Measurements from ENCODE around the gene TRPV3. TPM values are rescaled to one million over a fixed set of nuclear protein-coding genes. Genes with fewer than 3 reads are reported as not detected.

TRPV3 gene
- total and polyA plus RNA-seq, 2 of the 8 experiments (the other 6 are each of a cell fraction or from before 2014, with no cell fraction given) = 0.56 to 1.0 TPM

- no peak for TF ChIP-seq NANOG (IDR thresholded peaks at IDR 0.05; ENCODE audit: insufficient read depth, low read depth, low read length, poor library complexity, severe bottlenecking)
- no peak for TF ChIP-seq CHD1 (IDR thresholded peaks at IDR 0.05; ENCODE audit: low read depth, low read length)
- TF ChIP-seq ZNF274 (IDR thresholded peaks at IDR 0.05; ENCODE audit: borderline replicate concordance, extremely low read depth, low read length) = no peak
- TF ChIP-seq EGR1 (IDR thresholded peaks at IDR 0.05; ENCODE audit: borderline replicate concordance, low read depth, low read length) = no peak
- TF ChIP-seq ASH2L (IDR thresholded peaks at IDR 0.05; ENCODE audit: low read length) = no peak
- TF ChIP-seq CEBPB (IDR thresholded peaks at IDR 0.05; ENCODE audit: low read depth, low read length) = no peak
- no peak for TF ChIP-seq SP1 (IDR thresholded peaks at IDR 0.05; ENCODE audit: low read depth, low read length)
Observed at GRCh38 chr17:3472137-3472536, 85.5 kb downstream of the TRPV3 start (continued).

Data from H1 (cell line).